ENCODE measurements around the gene DNAH2. TPM values are rescaled to one million over a fixed set of nuclear protein-coding genes. Genes with fewer than 3 reads are reported as not detected.

Gene DNAH2
- total RNA-seq, 1 experiment from 2014 or later = 2.0 TPM

- no peak overlapping the region for H3K4me3 ChIP-seq (replicated peaks in 1 of 2; ENCODE audit: low read depth in 1 of 2, low read length in 2 of 2)
- no peak overlapping the region for H3K27ac ChIP-seq (ENCODE audit: low read depth, low read length)
- no peaks in the 10 kb centered on the region for H3K79me2 ChIP-seq (ENCODE audit: insufficient read depth, low read length)
- no TSS peak for BruUV-seq (replicated peaks)
- H4K20me1 ChIP-seq (ENCODE audit: insufficient read depth) = no peaks in the 10 kb centered on the region
- H2AFZ ChIP-seq (ENCODE audit: low read depth, low read length, poor library complexity, severe bottlenecking) = no peak overlapping the region
- H3K9ac ChIP-seq (ENCODE audit: low read length) = no peak overlapping the region
- H3K4me1 ChIP-seq (ENCODE audit: control insufficient read depth in 1 of 2, insufficient read depth in 2 of 2, low read length in 2 of 2) = peaks cover 0 to 7% of the 10 kb centered on the region in 2 experiments; a peak in 2 of 4 replicates
- no peak overlapping the region for H3K4me2 ChIP-seq (ENCODE audit: low read length)
- no peak for ATAC-seq
- H3K27me3 ChIP-seq (ENCODE audit: insufficient read depth, low read length) = 0 out of 2 replicates have a peak, but pooled peaks cover 6% of the 10 kb centered on the region
- no peaks in the 10 kb centered on the region for H3K9me2 ChIP-seq (ENCODE audit: insufficient read depth)
- H3K36me3 ChIP-seq (ENCODE audit: control insufficient read depth in 1 of 2, insufficient read depth in 2 of 2, low read length in 2 of 2) = no peaks in the 10 kb centered on the region
- H3K9me3 ChIP-seq (ENCODE audit: control insufficient read depth in 1 of 2, insufficient read depth in 1 of 2, low read depth in 1 of 2, low read length in 2 of 2) = no peaks in the 10 kb centered on the region
- no peak for DNase-seq (ENCODE audit: low read depth, low spot score)
- TF ChIP-seq POLR2AphosphoS5 (IDR thresholded peaks at IDR 0.05; ENCODE audit: low read depth, low read length) (no peak), RAD21 (IDR thresholded peaks at IDR 0.05; ENCODE audit: low read depth) (no peak), ZFX (IDR thresholded peaks at IDR 0.05) (no peak), POLR2A (IDR thresholded peaks at IDR 0.05; ENCODE audit: borderline replicate concordance, extremely low read depth, insufficient read depth, insufficient read length) (no peak), MAX (IDR thresholded peaks at IDR 0.05) (no peak), REST (IDR thresholded peaks at IDR 0.05; ENCODE audit: low read depth) (no peak), JUND (IDR thresholded peaks at IDR 0.05) (no peak), SIN3A (IDR thresholded peaks at IDR 0.05; ENCODE audit: low read depth) (no peak), ELF1 (IDR thresholded peaks at IDR 0.05; ENCODE audit: borderline replicate concordance, low read depth) (no peak), ATF3 (IDR thresholded peaks at IDR 0.05) (no peak), EZH2 (IDR thresholded peaks at IDR 0.05) (no peak), CTCF (IDR thresholded peaks at IDR 0.05 in 2 of 3, conservative IDR thresholded peaks at IDR 0.05 in 1 of 3; ENCODE audit: borderline replicate concordance in 1 of 3, insufficient read depth in 1 of 3, low read depth in 2 of 3, low read length in 2 of 3) (no peak), ZBTB33 (IDR thresholded peaks at IDR 0.05; ENCODE audit: extremely low read depth, insufficient replicate concordance, low read length) (no peak), CBX3 (IDR thresholded peaks at IDR 0.05; ENCODE audit: low read depth) (no peak)
- ChIA-PET RAD21 (ENCODE audit: low non-redundant PET in 1 of 2, low total read pairs in 2 of 2, uncharacterized antibody in 2 of 2, unreplicated experiment in 2 of 2) (no interaction called here), POLR2A (no interaction called here), CTCF (no interaction called here)
- intact Hi-C loops (cut with micrococcal nuclease) = no loop called here
These were observed 59.5 kb downstream of the DNAH2 start for GRCh38 chr17:7777017-7777416.
